SW 1271 (cell line): ENCODE measurements around the gene CCDC124.
"Not testable (repeated sequence)": the region's sequence is repeated elsewhere in the genome, so short reads cannot be mapped to it uniquely, and the experiment has no call there.

Source experiments
- DNase-seq, 2 experiments: peaks; one replicate each; lab custom pipeline; 2025; lab: John Stamatoyannopoulos, UW

CCDC124 gene, protein sequence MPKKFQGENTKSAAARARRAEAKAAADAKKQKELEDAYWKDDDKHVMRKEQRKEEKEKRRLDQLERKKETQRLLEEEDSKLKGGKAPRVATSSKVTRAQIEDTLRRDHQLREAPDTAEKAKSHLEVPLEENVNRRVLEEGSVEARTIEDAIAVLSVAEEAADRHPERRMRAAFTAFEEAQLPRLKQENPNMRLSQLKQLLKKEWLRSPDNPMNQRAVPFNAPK

DNA sequence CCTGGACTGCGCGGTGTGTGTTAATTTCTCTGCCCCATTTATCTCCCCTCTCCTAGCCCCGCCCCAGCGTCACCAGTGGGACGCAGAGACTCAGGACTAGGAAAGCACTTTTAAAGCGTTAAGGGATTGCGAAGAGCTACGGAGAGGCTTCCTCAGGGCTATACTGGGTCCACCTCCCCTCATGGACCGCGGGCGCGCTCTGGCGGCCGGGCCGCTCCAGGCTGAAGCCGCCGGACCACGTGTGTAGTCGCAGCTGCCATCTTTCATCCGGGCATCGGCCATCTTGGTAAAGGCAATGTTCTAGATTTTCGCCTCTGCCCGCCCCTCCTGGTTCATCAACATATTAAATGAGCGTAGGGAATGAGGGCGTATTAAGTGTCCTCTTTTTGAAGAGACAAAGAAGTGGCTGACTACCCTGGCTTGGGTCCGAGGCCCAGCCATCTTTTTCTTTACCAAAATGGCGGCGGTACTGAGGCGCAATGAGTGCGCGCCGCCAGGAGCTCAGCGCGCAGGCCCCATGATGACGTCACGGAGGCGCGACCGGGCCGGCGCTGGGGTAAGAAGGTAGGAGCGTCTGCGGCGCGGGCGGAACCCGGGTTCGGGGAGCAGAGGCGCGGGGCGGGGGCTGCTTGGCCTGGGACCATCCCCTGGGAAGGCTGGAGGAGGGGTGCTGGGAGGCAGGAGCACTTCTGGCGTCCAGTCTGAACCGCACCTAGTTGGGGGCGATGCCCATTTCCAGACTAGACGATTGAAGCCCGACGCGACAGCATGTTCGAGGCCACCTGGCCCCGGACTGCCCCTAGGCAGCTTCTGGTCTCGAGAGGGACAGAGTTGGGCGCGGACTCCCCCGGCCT lies at the start of gene CCDC124:
TSS of gene CCDC124 (plus strand) at position 531 of the 854 bp plus-strand sequence. CDS start 3,406 bp downstream, outside the sequence.
- DNase-seq: peak; percentile 71 to 87

DNA sequence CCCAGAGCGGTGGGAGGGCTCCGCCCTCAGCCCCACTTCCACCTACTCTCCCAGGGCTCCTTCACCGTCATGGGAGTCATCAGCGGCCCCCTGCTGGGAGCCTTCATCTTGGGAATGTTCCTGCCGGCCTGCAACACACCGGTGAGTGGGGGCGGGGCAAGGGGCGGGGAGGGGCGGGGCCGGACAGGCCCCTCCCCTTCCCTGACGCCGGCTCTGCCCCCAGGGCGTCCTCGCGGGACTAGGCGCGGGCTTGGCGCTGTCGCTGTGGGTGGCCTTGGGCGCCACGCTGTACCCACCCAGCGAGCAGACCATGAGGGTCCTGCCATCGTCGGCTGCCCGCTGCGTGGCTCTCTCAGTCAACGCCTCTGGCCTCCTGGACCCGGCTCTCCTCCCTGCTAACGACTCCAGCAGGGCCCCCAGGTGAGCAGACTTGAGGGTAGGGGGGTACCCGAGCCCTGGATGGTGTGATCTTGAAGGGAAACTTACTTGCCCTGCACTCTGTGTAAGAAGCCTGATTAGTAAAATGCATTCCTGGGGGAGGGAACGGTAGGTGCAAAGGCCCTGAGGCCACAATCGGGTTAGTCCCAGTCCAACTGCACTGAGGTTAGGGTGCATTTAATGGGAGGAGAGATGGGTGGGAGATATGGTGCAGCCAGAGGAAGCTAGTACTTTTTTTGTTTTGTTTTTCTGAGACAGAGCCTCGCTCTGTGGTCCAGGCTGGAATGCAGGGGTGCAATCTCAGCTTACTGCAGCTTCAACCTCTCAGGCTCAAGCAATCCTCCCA lies 49.0 kb upstream of the CCDC124 start:
- no peak for DNase-seq

DNA sequence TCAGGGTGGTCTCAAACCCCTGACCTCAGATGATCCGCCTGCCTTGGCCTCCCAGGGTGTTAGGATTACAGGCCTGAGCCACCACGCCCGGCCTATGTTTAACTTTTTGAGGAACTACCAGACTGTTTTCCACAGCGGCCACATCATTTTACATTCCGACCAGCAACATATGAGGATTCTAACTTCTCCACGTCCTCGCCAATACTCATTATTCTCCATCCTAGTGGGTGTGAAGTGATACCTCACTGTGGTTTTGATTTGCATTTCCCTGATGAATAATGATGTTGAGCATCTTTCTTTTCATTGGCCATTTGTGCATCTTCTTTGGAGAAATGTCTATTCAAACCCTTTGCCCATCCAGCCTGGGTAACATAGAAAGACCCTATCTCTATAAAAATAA lies 46.3 kb upstream of the CCDC124 start:
- DNase-seq: no peak

DNA sequence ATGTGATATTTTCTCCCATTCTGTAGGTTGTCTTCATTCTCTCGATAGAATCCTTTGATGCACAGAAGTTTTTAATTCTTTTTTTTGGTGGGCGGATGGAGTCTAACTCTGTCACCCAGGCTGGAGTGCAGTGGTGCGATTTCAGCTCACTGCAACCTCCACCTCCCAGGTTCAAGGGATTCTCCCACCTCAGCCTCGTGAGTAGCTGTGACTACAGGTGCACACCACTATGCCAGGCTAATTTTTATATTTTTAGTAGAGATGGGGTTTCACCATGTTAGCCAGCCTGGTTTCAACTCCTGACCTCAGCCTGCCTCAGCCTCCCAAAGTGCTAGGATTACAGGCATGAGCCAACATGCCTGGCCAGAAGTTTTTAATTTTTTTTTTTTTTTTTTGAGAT lies 45.6 kb upstream of the CCDC124 start:
- DNase-seq: not testable (repeated sequence)

DNA sequence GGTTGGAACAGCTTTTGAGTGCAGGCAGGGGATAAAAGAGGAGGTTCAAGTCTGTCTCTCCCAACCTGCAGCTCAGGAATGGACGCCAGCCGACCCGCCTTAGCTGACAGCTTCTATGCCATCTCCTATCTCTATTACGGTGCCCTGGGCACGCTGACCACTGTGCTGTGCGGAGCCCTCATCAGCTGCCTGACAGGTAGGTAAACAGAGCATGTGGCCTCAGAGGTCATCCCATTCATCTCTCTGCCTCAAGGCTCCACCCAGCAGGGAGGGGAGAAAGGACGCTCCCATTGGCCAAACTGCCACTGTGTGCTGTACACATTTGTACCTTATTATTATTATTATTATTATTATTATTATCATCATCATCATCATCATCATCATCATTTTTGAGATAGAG lies 44.6 kb upstream of the CCDC124 start:
- DNase-seq: no peak

DNA sequence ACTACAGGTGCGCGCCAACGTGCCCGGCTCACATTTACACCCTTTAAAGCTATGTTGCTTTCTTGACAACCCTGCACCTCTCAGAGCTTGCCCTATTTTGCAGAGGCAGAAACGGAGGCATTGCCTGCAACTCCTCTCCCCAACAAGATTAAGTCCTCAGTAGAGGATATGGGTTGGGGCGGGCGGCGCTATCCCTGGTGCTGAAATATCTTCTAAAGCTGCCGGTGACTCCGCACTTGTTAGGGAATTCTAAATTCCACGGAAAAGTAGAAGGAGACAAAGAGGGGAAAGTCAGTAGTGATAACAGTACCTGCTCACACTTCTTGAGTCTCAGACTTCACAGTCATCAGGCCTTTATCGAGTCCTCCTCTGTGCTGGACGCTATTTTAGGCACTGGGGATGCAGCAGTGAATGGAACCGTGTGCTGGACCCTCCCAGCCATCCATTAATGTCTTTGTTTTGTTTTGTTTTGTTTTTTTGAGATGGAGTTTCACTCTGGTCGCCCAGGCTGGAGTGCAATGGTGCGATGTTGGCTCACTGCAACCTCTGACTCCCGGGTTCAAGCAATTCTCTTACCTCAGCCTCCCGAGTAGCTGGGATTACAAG lies 43.1 kb upstream of the CCDC124 start:
- DNase-seq: no peak

DNA sequence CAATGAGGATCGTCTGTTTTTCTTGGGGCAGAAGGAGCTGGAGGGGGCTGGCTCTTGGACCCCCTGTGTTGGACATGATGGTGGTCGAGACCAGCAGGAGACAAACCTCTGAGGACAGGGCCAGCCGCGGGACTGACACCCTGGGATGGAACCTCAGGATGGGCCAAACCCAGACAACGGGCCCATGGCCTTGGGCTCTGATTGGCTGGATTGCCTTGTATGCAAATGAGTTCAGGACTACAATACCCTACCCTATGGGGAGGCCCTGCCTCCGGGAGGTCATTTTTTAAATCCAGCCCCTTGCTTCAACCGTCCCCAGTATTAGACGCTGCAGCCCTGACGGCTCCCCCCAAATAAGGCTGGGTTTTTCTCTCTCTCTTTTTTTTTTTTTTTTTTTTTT lies 39.0 kb upstream of the CCDC124 start:
- DNase-seq: no peak

DNA sequence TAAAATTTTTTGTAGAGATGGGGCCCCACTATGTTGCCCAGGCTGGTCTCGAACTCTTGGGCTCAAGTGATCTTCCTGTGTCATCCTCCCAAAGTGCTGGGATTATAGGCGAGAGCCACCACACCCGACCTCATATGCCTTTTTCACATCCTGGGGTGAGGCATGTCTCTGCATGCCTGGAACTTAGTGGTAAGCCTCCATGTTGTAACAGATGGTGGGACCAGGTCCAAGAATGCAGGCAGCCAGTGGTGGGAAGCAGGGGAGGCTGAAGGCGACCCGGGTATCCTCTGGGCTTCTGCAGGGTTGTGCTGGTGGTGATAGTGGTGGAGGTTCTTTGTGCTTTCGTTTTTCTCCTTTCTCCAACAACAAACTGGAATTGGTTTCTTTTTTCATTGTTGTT lies 30.1 kb upstream of the CCDC124 start:
- no peak for DNase-seq

DNA sequence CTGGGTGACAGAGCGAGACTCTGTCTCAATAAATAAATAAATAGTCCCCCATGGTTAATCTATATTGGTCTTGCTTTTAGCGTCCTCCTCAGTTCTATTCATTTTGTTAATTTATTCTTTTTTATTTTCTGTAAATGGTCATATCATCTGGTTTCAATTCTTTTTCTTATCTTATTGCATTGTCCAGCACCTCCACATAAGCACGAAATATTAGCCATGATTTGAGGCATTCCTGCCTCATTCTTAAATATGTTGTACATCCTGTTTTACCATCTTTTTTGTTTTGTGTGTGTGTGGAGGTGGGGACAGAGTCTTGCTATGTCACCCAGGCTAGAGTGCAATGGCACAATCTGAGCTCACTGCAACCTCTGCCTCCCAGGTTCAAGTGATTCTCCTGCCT lies 24.6 kb upstream of the CCDC124 start:
- no peak for DNase-seq

DNA sequence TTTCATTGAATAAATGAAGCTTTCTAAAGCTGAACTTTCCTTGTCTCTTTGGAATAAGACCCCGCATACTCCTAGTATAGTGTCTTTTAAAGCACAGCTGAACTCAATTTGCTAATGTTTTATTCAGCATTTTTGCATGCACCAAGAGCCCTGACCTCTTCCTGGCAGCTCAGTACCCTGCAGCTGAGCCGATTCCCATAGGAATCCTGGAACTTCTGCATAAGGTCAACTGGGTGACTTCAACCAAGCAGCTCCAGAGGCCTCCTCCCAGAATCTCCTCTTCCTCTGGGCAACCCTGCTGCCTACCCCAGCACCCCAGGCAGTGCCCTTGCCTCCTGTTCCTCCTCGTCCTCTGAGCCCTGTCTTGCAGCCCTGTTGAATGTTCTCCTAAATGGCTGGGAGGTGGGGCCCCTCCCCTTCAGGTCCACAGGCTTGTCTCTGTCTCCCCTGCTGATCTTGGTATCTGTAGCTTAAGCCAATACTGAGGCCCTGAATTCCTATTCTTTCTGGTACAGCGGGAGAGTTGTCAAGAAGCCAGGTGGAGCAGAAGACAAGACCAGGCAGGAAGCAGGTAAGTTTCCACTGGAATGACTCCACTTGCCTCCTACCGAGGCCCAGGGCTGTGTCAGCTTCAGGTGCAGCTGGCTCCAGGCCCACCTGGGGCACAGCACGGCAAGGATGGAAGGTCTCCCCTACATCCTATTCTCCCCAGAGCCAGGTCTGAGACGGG lies 23.6 kb upstream of the CCDC124 start:
- DNase-seq: no peak

DNA sequence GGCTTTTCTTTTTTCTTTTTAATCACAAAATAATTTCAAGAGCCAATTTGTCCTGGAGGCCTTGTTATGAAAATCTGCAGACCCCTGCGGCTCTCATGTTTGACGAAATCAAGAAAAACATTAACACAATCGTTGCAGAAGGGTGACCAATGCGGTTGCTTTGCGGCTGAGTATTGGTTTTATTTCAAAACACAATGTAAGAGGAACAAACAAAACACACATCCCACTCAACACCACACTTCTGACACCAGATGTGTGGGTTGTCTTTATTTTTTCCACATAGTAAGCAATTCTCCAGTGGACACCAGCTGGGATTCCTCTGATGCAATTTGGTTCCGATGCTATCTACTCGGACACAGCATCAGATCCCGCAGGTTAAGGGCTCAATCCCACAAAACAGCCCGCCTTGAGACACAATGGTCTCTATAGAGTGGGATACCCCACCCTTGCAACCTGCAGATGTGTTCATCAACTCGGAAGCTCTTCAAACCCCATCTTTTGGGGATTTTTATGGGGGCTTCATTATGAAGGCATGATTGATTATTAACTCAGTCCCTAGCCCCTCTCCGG lies 21.9 kb upstream of the CCDC124 start:
- no peak for DNase-seq

DNA sequence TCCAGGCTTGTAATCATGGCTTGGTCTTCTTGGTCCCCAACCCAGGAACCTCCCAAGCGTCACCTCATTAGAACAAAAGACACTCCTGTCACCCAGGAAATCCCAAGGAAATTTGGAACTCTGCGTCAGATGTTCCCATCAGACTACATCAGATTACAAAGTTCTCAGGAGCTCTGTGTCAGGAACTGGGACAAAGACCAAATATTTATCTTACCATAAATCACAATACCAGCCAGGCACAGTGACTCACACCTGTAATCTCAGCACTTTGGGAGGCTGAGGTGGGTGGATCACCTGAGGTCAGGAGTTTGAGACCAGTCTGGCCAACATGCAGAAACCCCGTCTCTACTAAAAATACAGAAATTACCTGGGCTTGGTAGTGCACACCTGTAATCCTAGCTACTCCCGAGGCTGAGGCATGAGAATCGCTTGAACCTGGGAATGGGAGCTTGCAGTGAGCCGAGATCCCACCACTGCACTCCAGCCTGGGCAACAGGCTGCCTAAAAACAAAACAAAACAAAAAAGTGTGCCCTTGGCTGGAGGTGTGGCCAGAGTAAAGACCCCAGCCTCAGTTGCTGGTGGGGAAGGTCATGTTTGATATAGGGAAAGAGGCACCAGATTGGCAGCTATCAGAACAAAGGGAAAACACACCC lies 16.7 kb upstream of the CCDC124 start:
- DNase-seq: no peak

DNA sequence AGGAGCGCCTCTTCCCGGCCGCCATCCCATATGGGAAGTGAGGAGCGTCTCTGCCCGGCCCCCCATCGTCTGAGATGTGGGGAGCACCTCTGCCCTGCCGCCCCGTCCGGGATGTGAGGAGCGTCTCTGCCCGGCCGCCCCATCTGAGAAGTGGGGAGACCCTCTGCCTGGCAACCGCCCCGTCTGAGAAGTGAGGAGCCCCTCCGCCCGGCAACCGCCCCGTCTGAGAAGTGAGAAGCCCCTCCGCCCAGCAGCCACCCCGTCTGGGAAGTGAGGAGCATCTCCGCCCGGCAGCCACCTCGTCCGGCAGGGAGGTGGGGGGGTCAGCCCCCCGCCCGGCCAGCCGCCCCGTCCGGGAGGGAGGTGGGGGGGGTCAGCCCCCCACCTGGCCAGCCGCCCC lies 14.7 kb upstream of the CCDC124 start:
- DNase-seq: not testable (repeated sequence)

DNA sequence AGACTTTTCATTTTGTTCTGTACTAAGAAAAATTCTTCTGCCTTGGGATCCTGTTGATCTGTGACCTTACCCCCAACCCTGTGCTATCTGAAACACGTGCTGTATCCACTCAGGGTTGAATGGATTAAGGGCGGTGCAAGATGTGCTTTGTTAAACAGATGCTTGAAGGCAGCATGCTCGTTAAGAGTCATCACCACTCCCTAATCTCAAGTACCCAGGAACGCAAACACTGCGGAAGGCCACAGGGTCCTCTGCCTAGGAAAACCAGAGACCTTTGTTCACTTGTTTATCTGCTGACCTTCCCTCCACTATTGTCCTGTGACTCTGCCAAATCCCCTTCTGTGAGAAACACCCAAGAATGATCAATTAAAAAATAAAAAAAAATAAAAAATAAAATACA lies 13.7 kb upstream of the CCDC124 start:
- not testable (repeated sequence) for DNase-seq

DNA sequence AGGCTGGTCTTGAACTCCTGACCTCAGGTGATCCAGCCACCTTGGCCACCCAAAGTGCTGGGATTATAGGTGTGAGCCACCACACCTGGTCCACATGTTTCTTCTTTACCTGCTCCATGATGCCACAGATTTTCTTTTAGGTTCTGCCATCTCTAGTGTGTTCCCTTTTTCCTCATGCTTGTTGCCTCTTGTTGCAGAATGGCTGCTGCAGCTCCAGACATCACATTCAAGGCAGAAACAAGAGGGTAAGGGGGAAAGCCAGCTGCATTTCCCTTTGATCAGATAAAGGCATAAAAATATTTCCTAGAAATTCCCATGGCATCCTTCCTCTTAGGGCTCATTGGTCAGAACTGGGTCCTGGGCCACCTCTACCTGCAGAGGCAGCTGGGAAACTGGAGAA lies 12.3 kb upstream of the CCDC124 start:
- DNase-seq: no peak

DNA sequence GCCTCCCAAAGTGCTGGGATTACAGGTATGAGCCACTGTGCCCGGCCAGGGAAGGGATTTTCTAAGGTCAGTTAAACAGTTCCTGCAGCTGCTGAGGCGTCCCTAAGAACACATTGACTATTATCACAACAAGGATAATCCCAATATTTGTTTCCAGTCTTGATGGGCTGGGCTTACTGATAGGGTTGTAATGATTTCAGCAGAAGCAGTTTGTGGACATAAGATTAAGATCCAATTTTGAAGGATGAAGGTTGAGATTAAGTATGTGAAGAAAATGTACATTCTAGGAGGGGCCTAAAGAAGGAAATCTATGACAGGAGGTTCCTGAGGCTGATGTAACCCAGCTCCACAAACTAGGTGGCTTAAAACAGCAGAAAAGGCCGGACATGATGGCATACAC lies 10.7 kb upstream of the CCDC124 start:
- DNase-seq: no peak

DNA sequence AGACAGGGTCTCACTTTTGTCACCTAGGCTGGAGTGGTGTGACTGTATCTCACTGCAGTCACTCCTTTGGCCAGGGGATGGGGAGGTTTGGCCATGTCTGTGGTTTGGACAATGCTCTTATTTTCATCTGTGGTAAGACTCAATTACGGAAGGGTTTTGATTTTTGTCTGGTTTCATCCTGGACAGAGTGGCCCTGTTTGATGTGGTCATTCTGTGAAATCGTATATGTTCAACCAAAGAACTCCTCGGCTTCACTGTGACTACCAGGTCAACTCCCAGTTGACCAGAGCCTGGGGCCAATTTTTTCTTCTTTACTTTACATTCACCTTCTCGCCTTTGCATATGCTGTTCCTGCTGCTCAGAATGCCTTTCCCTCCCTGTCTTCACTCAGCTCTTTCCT lies 6.8 kb upstream of the CCDC124 start:
- DNase-seq: no peak

DNA sequence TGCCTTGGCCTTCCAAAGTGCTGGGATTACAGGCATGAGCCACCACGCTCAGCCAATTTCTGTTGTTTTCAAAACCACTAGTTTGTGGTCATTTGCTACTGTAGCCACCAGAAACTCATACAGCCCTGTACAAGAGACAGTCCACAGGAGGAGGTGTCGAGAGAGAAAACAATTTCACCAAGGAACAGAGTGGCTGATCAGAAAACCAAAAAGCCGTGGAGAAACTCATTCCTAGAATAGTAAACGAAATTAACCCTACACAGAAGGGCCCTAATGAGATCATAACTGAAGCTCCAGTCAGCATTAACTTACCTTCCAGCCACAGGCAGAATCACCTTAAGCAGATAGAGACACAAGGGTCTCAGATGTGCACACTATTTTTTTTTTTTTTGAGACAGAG lies 3.8 kb upstream of the CCDC124 start:
- DNase-seq: no peak

DNA sequence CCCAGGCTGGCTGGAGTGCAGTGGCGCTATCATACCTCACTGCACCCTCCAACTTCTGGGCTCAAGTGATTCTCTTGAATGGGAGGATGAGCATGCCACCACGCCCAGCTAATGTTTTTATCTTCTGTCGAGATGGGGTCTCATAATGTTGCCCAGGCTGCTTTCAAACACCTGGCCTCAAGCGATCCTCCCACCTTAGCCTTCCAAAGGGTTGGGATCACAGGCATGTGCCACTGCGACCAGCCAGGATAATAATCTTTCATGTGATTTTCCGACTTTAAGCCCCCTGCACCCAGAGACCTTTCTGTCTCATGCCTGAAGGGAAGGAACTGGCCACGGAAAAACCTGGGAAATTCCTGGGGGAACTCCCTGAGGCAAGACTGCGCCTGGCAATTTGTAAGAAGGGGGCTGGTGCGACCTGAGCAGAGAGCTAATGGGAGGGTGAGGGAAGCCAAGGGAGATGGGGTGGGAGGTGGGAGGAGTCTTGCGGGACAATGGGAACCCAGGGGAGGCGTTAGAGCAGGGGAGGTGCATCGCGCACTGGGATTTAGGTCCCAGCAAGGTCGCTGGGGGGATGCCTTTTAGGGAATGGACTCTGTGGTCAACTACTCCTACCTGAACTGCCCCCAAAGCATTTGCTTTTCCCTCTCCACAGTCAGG lies 1.2 kb upstream of the CCDC124 start:
- no peak for DNase-seq

DNA sequence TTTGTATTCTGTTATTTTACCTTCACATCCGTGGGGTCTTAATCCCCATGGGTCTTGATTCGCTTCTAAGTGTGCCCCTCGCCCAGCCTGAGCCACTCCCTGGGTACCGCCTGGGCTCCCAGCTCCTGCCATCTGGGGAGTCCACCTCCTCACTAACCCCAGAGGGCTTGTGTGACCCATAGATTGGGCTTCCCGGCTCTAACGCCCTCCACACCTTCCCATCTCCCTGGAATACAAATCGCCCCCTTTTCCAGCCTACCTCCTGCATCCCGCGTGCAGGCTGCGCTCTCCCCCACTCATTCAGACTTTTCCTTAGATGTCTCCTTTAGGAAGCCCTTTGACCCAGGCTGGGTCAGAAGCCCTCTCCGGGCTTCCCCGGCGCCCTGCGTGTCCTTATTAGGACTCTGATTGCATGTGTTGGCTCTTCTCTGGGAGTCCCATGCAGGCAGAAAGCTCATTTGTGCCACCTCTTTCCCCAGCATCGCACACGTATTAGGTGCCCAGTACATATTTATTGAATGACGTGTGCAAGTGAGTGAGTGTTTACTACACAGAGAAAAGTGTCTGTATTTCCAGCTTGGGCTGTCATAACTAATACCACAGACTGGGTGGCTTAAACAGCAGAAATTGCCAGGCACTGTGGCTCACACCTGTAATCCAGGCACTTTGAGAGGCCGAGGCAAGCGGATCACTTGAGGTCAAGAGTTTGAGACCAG lies 757 bp downstream of the CCDC124 start:
- DNase-seq: peak; percentile 41 to 50
